Limb (tissue), 2 donors: ENCODE results near the gene SLC16A3.
"Not testable (repeated sequence)": the region's sequence is repeated elsewhere in the genome, so short reads cannot be mapped to it uniquely, and the experiment has no call there.

Source experiments
- DNase-seq, 2 donors: peaks; one replicate each; pipeline ENCODE4 v3.0.0-alpha.2; 2016; ENCODE audit errors: extremely low spot score in 2 of 2

Gene SLC16A3

DNA sequence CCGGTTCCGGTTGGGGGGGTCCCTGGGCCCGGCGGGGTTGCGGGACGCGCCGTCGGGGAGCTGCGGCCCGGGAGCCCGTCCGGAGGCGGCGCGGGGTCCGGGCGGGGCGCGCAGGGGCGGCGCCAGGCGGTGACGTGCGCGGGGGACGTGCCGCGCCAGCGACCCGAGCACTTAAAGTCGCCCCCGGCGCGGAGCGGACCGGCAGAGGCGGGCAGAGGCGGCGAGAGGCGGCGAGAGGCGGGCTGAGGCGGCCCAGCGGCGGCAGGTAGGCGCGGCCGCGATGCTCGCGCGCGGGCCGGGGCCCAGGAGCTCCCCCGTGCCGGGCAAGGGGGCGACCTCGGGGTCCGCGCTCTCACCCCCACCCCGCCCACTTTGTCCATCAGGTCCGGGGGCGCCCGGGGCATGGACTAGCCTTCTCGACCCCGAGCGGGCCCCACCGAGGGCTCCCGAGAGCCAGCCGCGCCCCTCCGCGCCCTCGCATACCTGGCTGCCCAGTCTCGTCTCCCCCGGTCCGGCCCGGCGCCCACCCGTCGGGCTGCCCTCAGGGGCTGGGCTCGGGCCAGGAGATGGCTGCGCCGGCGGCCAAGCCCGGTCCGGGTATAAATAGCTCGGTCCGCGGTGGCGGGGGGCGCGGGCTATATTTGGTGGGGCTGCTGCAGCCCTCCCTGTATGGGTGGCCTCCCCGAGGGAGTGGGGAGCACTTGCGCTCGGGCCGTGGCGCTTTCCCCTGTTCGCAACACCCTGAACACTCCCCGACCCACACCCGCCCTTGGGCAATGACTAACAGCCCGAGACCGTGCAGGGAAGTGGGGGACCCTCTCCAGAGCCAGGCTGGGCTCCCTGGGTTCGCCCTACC, at the start of gene SLC16A3:
Gene SLC16A3, plus strand, starts transcription at position 201 of the 856 bp plus-strand sequence. CDS start 6,967 bp downstream, outside the sequence.
- DNase-seq: peak in 1 of 2 donors; percentile 76

DNA sequence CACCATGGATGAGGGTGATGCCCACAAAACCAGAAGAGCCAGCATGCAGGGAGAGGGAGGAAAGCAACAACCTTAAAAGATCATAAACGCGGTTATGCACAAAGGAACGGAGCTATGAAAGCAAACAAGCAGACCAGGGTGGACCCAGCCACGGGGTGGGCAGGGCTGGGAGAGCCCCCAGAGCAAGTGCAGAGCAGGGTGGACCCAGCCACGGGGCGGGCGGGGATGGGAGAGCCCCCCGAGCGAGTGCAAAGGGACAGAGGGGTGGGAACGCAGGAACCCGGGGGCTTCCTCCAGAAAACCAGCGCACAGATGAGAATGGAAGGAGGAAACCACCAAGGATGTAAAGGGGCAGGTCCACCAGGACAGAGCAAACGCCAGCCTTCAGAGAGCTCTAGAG, 49.4 kb upstream of the SLC16A3 start:
- no peak for DNase-seq

DNA sequence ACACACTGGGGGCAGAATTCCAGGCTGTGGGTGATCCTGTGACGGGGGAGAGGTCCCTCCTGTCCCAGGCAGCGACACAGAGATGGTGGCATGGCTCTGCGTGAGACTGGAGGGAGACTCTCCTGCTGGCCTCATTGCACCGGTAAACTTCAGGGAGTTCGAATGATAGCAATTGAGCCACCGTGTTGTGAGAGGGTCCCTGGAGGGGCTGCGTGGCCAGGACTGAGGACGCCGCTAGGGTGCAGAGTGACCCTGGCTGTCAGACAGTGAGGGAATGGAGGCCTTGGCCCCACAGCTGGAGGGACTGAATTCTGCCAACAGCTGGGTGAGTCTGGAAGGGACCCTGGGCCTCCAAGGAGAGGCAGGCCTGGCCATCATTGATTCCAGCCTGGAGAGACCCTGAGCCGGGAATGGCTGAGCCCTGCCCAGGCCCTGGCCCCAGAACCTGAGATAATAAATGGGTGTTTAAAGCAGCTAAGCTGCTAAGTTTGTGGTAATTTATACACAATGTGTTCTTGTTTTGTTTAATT, 48.8 kb upstream of the SLC16A3 start:
- DNase-seq: no peak

DNA sequence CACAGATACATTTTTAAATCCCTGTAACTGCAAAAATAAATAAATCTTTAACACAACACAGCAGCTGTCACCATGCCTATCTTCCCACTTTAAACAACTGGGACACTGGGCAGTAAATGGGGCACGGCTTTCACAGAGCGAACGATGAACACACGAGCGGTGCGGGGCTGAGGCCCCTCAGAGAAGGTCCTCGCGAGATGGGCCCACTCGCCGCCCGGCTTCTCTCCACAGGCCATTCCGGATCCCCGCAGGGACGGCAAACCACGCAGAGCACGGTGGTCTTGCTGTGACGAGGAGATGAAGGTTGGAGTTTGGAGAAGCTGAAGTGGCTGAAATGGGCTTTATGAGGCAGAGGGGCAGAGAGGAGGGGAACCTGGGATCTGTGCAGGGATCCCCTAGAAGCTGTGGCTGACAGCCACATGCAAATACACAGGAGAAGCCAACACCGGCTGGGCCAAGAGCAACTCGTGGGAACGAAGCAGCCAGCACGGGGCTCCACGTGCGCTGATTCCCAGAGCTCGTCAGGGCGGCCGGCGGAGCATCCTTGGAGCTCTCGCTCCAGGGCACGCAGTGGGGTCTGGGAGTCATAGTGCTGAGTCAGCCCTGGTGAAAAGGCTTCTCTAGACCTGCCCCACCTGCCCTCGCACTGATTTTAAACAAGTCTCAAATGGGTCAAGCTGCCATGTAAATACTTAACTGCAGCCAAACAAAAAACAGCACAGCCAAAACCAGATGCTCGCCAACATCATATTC, 47.9 kb upstream of the SLC16A3 start:
- no peak for DNase-seq

DNA sequence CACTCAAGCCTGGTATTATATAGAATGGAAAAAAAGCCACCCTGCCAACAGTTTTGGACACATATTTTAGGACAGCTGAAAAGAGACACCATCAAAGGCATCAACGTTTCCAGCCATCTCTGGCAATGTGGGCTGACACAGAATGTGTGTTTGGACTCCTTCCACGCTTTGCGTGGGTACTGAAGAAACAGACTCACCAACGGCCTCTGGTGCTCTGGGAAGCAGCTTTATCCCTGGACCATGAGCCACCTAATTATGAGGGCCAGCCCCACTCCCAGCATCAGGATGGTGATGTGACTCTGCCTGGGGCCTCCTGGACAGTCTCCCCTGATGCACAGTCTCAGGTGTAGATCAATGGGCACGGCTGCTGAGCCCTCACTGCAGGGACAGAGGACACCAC, 44.1 kb upstream of the SLC16A3 start:
- no peak for DNase-seq

DNA sequence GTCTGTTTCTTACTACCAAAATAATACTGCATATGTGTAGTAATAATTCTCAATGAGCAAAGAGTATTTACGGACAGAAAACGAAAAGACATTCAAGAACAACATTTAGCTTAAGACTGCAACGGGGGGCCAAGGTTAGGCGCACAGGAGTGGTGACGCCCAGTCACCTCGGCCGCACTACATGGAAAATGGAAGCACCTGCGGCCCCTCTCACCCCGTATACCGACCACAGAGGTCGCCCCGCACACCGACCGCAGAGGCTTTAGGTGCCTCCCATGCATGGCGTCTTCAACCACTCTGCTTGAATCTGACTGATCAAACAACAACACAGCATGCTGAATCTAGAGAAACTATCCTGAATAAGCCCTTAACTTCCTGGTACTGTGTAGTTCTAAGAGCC, 42.6 kb upstream of the SLC16A3 start:
- DNase-seq: no peak

DNA sequence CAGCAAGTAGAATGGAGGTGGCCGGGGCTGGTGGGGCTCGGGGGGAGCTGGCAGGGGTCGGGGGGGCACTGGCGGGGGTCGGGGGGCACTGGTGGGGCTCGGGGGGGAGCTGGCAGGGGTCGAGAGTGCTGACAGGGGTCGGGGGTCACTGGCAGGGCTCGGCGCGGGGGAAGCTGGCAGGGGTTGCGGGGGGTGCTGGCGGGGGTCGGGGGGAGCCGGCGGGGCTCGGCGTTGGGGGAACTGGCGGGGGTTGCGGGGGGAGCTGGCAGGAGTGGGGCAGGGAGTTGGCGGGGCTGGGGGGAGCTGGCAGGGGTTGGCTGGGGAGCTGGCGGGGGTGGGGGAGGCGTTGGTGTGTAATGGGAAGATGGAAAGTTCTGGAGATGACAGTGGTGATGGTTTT, 41.3 kb upstream of the SLC16A3 start:
- DNase-seq: no peak

DNA sequence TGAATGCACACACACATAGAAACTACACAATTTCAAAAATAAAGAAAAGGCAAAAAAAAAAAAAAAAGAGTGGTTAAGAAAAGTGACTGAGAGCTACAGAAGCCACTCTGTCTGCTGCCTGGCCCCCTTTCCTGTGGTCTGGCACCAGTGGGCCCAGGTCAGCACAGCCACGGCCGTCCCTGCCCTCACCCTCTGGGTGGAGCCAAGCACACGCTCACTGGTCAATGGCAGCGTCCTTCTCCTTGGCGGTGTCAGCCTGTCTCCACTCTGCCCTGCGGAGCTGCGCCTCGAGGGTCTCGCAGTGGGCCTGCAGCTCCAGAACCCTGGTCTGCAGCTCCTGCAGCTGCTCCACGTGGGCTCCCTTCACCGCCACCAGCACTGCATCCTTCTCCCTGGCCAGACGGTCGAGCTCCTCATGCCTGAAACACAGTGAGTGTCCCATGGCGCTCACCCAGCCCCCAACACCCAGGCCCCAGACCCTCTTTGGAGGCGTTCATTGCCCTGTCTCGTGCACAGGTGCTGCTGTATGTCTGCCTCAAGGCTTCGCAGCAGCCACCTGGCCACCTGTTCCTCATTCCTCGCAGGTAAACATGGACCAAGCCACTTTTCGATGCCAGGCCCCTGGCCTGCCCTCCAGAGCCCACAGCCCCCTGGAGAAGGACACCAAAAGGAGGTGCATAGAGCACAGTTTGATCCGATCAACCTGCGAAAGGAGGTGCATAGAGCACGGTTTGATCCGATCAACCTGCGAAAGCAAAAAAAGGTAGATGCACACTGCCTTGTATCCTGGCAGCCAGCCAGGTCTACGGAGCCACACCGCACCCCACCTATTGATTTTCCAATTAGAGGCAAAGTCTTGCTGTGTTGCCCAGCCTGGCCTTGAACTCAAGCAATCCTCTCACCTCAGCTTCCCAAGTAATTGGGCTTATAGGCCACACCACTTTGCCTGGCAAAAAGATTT, 40.6 kb upstream of the SLC16A3 start:
- DNase-seq: no peak

DNA sequence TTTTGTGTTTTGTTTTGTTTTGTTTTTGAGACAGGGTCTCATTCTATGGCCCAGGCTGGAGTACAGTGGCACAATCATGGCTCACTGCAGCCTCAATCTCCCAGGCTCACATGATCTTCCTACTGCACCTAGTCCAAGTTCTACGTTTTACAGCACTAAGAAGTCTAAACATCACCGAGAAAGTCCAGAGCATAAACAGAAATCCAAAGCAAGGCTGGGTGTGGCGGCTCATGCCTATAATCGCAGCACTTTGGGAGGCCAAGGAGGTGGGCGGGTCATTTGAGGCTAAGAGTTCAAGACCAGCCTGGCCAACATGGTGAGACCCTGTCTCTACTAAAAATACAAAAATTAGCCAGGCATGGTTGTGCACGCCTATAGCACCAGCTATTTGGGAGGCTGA, 35.8 kb upstream of the SLC16A3 start:
- not testable (repeated sequence) for DNase-seq

DNA sequence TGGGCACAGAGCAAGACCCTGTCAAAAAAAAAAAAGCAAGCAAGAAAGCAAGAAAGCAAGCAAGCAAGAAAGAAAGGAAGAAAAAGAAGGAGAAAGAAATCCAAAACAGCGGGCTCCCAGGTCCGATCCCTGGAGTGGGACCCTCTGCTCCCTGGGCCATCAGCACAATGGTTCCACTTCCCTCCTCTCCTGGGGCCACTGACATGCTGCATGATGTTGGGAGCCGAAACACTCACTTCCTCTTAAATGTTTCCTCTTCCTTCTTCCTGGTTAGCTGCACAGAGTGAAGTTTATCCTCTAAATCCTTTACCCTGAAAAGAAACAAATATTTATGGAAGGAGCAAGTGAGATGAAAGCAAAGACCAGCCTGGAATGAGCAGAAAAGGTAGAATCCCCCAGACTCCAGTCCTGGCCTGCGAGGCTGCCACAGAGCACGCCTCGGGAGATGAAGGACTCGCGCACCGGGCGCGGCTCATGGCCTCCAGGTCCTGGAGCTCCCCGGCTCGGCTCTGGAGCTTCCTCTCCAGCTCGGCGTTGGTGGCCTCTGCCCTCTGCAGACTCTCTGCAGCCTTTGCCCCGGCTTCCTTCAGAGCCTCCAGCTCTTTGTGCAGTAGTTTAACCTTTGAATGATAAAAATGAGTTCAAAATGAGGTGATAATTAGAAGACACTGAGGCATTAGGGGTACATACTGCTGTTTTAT, 35.2 kb upstream of the SLC16A3 start:
- DNase-seq: no peak

DNA sequence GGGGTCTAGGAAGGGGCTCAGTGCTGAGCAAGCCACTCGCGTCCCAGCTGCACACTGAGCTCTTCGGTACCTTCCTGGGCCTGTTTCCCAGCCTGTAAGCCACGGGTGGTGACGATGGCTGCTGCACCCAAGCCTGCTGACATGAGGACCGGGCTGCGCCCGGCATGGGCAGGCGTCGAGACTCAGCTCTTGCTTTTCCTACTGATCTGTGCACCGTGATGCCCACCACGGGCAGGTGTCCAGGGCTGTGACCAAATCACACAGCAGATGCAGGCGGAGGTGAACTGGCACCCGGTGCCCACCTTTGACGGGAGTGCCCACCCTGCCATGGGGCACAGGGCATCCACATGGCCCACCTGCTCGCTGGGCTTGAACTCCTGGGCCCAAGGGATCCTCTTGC, 34.1 kb upstream of the SLC16A3 start:
- no peak for DNase-seq

DNA sequence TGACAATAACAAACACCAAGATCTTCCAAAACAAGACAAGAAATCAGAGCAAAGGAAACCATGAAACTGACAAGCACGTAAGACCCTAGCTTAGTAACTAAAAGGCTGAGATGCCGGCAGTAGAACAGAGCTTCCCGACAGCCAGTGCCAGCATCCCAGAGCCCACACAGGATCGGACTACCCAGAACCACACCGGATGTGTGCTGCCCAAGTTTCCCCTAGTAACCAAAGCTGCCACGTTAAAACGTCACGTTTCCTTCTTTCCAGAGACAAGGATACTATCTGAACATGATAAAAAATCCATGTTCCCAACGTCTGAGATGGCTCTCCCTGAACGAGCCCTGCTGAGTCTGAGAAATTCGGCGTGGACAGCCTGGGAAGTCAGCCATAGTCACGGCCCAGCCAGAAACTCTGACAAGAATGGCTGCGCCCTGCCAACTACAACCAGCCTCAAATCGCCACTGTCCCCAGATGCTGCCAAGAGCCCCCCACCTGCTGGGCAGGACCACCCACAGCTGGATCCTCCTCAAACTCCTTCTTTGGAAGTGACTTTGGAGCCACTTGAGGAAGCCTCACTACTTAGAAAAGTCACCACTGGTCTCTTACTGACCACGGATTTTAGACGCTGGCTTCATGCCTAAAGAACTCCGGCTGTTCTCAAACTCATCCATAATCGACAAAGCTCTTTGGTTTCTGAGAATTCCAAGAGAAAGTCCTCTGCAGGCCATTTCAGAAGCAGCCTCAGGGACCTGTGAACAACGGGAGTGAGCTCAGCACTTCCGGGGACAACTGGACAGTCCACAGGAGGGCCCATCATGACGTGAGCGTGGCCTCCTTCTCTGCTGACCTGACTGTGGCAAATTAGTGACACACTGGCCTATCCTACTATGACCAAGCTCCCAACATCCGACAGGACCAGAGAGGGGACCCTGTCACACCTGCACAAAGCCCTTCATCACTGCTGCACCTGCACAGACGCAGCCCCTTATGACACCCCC, 32.9 kb upstream of the SLC16A3 start:
- DNase-seq: no peak

DNA sequence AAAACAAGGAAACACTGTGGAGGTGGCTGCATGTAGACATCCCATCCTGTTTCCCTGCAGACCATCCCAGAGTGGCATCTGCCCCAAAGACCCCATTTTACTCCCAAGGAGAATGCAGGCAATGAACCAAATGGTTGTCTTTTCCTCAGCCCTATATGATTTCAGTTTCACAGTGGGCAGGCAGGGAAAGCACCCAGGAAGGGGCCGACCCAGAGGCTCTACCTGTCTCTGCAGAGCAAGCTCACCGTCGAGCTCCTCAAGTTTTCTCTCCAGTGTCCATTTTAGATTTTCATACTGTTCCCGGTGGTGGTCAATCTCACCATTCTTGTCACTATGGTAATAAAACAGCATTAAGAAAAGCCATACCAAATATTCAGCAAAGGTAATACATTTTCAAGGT, 30.8 kb upstream of the SLC16A3 start:
- DNase-seq: no peak

DNA sequence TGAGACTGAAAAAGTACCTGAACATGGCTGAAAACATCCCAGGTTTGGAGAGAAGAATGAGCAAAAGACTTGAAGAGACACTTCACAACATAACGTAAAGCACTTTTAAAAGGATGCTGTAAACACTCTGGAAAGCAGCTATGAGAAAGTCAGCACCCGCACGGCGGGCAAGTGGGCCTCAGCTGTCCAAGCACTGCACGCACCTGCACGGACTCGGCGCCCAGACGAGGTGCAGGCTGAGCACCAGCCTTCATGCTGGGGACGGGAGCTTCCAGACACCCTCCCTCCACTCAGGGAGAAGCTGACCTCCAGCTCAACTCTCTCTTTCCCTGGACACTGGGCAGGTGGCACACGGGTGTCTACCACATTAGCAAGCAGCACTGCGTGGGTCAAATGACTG, 29.3 kb upstream of the SLC16A3 start:
- no peak for DNase-seq

DNA sequence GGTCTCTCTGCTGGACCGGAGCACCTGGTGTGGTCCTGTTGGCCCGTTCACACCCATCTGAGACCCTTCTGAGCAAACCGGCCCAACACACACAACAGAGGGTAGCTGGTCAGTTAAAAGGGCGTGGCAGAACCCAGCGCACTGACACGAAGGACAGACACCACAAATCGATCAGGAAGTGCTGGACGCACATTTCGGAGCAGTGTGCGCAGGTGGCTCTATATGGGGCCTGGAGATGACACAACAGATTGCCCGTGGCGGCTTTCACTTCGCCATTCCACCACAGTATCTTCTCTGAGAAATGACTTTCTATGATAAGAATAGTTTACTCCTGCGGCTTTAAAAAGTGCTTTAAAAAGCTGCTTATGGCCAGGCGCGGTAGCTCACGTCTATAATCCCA, 28.7 kb upstream of the SLC16A3 start:
- DNase-seq: no peak

DNA sequence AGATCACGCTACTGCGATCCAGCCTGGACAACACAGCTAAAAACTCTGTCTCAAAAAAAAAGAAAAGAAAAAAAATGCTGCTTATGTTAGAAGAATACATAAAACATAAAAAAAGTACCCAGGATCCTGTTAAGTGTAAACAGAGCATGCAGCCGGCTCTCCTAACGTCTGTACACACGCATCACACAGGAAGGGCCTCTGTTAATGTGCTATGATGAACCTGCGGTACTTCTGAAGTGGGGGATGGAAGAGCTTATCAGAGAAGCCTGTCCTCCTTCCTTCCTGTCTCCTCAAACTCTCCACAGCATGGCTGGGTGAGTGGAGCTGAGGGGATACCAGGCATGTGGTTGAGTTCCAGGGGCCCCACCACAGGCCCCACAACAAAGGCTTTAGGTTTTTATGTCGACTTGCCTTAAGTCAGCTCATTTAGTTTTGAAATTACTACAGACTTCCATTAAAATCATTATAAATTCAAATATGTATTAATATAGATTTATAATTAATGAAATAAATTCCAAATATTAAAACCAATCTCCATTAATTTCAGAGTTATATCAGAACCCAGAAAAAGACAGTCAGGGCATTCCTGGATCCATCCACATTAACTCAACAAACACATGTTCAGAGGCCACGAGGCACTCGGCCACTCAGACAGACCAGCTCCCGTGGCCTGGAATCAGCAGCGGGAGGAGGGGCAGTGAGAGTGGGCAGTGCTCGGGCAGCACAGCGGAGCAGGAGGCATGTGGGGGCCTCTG, 27.9 kb upstream of the SLC16A3 start:
- no peak for DNase-seq

DNA sequence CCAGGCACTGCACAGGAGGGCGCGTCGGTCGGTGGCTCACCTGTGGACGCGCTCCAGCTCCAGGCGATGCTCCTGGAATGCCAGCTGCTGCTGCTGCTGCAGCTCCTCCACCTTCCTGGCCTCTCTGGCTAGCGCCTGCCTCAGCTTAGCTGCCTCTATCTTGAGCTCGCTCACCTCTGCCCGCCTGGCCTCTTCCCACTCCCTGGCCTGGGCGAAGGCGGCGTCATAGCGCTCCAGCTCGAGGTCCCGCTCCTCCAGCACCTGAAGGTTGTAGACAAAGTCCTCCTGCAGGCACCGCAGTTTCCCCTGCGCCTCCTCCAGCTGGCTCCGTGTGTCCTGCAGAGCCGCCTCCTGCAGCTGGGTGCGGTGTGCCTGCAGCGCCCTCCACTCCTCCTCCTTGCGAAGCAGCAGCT, 27.3 kb upstream of the SLC16A3 start:
- DNase-seq: no peak

DNA sequence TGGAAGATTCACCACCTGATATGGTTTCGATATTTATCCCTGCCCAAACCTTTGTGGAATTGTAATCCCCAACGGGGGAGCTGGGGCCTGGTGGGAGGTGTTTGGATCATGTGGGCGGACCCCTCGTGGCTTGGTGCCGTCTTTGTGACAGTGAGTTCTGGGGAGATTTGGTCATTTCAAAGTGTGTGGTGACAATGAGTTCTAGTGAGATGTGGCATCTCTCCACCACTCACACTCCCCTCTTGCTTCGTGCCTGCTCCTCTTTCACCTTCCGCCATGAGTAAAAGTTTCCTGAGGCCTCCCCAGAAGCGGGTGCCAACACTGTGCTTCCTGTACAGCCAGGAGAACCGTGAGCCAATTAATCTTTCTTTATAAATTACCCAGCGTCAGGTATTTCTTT, 25.9 kb upstream of the SLC16A3 start:
- no peak for DNase-seq

DNA sequence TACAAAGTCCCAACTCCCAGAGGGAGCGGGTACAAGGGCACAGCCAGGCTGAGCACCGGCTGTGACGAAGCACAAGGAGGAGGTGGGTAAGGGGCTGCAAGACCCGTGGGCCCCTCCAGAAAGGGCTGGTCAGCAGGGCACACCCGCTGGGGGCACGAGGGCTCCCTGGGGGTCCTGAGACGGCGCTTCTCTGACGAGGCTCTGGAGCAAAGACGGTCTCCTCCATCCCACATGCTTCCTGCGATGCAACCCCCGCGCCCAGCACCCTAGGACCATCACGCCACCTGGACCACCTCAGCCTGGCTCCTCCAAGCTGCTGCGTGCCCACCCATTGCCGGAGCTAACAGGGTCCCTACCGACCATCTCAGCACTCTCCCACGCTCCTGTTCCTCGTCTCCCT, 24.9 kb upstream of the SLC16A3 start:
- DNase-seq: no peak
